Kasumi-1 (cell line): ENCODE results near the gene TACO1.

Experiments
- DNase-seq, 2 experiments: peaks; one replicate each; lab custom pipeline; 2025; lab: John Stamatoyannopoulos, UW

The TACO1 gene

GRCh38 chr17:63600569-63601438 is at the start of gene TACO1:
Gene TACO1, plus strand, starts transcription at chr17:63600895. Its CDS starts 189 bp downstream, at chr17:63601084.
- DNase-seq: peak; percentile 92 to 96

DNA sequence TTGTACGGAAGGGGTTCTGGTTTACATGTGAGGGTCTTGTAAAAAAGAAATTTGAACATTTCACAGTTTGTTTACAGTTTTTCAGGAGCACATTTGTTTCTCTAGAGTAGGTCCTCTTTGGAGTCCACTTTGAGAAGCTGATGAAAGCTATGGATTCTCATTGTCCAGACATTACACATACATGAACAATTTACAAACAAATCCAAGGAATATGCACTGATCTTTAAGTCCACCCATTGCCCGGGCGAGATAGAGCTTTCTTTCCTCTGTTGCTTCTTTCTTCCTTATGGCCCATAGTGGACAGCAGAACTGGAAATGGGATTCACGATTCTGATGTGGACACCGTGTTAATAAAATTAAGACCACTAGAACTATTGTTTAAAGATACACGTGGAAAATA is 48.5 kb upstream of the TACO1 start:
- no peak for DNase-seq

DNA sequence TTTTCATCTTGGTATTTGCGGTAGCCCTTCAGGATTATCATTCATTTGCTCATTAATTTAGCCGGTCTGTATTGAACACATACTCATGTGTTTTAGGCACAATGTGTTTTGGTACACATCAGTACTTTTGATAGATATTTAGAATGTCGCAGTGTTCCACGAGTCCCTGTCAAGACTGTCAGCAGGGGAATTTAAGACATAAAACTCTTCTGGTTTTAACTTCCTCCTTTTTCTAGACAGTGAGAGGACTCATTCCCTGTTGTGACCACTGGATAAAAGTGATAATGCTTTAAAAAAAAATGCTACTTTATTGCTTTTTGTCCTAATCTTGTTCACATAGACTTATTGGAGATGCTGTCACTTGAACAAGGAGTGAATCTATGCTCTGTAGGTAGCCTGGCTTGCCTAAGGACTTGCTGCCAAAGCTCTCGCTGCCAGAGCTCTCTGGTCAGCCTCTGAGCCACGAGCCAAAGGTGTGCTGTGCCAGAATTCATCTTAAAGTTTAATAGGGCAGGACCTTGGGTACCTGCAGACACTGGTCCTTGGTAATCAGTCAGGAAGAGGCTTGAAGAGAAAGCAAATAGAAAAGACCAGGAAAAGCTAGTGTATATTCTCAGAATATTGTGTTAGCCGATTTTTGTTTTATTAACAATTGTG is 45.1 kb upstream of the TACO1 start:
- DNase-seq: peak; percentile 72 to 79

DNA sequence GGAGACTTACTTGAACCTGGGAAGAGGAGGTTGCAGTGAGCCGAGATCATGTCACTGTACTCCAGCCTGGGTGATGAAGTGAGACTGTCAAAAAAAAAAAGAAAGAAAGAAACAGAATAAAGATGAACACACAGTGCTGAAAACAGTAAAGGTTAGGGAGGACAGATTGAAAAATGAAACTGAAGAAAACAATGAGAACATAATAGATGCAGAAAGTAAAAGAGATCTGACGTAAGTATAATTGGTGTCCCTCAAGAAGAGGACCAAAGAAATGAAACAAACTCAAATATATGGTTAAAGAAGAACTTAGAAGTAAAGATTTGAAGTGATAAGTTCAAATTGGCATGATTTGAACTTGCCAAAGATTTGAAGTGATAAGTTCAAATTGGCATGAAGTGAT is 43.3 kb upstream of the TACO1 start:
- DNase-seq: no peak

DNA sequence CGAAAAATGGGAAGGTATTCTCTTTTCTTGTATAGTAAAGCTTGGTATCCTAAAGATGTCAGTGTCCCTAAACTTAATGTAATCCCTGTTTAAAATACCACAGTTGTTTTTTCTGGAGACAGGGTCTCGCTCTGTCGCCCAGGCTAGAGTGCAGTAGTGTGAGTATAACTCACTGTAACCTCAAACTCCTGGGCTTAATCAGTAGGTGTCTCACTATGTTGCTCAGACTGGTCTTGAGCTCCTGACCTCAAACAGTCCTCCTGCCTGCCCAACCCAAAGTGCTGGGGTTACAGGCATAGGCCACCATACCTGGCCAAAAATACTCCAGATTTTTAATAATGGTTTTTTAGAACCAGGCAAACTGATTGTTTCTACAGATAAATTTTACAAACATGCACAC is 42.3 kb upstream of the TACO1 start:
- DNase-seq: no peak

- no peak for DNase-seq
These were observed 38.9 kb upstream of the TACO1 start for GRCh38 chr17:63561819-63562218.

GRCh38 chr17:63563339-63563738 is 37.4 kb upstream of the TACO1 start:
- DNase-seq: no peak

GRCh38 chr17:63564562-63564961 is 36.1 kb upstream of the TACO1 start:
- no peak for DNase-seq

DNA sequence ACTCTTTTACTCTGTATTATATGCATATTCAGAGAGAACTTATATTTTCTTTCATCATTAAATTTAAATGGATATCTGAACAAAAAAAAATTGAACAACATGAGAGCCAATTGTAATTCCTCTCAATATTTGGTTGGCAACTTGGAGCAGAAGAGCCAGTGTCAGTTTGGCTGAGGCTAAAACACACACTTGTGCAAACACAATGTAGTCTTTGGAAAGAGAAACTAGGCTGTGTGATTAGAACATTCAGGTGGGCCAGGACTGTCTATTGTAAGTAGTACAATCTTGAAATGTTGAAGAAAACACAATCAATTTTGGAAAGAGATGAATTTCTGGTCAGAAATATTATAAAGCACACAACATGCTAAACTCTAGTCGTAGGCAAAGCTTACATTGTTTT is 33.5 kb upstream of the TACO1 start:
- DNase-seq: no peak

DNA sequence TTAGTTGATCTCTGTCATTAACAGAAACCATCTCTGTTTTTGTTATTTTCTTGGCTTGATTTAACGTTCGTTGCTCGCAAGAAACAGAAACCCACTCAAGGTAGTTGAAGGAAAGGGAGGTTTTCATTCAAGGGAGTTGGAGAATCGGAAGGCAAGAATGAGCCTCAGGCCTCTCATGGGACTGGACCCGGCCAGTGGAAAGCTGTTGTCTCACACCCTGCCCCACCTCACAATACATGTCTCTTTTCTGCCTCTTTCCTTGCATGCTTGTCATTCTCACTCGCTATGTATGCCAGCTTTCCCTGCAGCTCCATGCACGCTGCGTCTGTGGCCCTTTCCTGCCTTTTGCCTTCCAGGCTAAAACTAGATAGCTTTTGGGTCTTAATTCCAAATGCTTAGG is 32.1 kb upstream of the TACO1 start:
- DNase-seq: no peak

DNA sequence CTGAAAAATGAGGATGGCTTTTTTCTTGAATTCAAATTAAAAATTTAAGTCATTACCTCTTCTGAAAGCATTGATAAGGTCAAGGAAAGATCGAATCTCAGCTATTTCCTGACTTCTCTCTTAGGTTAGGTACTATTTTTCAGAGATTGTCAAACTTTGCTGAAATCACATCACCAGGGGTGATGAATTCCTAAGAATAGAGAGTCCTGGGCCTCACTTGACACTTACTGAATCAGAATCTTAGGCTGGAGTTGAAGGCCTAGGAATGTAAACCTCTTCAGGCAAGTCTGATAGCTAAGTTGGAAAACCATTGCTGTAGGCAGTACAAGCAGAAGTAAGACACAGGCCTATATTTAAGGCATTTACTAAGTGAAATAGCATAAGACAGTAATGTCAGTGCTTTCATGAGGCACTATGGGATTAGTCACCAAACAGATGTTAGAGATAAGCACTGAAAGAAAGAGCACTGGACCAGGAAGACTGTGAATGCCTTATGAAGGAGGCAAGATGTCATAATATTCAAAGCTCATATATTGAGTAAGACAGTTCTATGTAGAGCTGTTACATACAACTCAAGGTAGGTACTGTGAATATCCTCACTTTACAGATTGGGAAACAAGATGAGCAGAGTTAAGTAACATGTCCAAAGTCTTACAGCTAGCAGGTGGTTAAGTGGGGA is 28.9 kb upstream of the TACO1 start:
- DNase-seq: no peak

DNA sequence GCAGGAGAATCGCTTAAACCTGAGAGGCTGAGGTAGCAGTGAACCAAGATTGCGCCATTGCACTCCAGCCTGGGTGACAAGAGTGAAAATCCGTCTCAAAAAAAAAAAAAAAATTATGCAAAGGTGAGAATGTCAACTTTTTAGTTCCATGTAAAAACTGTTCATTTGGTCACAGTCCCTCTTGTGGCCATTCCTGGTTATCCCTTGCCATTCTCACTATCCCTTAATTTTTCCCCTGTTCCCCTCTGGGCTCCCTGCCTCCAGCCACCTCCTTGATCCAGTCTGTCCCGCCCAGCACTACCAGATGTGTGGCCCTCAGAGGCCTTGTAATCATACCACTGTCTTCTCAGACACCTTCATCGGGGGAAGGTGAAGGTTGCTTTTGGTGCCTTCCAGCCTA is 27.1 kb upstream of the TACO1 start:
- peak in 1 of 2 experiments; percentile 20 for DNase-seq

- no peak for DNase-seq
These were observed 22.5 kb upstream of the TACO1 start for GRCh38 chr17:63578027-63578768.

DNA sequence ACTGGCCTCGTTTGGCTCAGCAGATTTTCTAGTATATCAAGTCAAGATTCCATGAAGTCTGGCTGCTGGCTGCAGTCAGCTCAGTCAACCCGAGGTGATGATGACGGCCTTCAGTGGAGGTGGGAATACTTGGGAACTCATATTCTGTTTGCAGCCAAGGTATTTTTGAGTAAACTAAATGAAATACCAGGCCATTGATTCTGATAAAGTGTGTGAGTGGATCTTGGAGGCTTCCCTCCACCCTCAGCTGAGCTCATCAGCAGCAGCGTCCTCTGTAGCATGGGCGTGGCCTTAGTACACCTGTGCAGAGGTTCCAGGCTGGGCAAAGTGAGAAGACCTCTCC is 22.0 kb upstream of the TACO1 start:
- DNase-seq: no peak

DNA sequence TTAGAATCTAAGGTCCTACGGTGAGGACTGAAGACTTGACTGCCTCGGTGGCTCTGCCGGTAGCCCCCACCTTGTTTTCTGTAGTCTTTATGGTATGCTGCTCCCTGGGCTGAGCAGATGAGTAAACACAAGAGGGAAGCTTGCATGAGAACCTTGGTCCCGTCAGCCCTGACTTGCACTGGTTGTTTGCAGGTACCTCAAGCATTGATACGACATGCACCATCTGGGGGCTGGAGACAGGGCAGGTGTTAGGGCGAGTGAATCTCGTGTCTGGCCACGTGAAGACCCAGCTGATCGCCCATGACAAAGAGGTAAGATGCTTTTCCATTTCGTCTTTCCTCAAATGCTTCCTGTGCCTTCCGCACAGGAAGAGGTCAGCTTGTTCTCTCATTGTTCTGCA is 21.1 kb upstream of the TACO1 start:
- no peak for DNase-seq

DNA sequence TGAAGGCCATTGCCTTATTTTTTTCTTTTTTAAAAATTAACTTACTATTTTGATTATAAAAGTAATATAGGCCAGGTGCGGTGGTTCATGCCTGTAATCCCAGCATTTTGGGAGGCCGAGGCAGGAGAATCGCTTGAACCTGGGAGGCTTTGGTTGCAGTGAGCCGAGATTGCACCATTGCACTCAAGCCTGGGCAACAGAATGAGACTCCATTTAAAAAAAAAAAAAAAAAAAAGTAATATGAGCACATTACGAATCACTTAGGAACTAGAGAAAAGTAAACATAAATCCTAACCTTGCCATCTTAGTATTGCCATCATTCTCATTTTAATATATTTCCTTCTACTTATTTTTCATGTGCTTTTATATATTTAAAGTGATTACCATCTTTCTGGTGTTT is 12.9 kb upstream of the TACO1 start:
- DNase-seq: no peak

DNA sequence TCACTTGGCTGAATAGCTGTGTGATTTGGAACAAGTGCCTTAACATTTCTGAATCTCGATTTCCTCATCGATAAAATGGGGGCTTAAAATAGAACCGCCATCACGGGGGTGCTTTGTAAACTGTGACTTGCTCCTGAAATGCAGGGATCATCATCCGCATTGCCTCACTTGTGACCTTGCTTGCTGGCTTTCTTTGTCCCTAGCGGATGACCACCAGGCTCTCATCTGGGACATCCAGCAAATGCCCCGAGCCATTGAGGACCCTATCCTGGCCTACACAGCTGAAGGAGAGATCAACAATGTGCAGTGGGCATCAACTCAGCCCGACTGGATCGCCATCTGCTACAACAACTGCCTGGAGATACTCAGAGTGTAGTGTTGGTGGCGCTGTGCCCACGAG is 11.9 kb upstream of the TACO1 start:
- no peak for DNase-seq

DNA sequence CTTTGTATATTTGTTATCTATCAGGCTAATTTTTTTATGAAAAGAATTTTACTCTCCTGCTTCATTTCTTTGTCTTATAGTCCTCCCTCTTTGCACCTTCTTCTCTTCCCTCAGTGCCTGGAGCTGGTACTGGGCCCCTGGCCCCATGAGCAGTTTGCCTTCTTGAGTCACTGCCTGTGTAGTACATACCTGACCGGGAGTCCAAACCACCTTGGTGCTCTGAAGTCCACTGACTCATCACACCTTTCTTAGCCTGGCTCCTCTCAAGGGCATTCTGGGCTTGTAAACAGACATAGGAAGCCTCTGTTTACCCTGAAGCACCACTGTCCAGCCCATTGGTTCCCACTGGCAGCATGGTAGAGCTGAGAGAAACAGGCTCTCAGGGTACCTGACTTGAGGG is 11.0 kb upstream of the TACO1 start:
- DNase-seq: no peak

DNA sequence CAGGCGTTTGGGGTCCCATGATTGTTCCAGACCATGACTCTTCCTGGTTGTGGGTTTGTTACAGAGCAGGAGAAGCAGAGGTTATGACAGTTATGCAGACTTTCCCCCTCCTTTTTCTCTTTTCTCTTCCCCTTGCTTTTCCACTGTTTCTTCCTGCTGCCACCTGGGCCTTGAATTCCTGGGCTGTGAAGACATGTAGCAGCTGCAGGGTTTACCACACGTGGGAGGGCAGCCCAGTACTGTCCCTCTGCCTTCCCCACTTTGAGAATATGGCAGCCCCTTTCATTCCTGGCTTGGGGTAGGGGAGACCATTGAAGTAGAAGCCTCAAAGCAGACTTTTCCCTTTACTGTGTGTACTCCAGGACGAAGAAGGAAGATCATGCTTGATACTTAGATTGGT is 7.9 kb upstream of the TACO1 start:
- no peak for DNase-seq

- DNase-seq: no peak
These were observed 5.6 kb upstream of the TACO1 start for GRCh38 chr17:63595132-63595531.

- no peak for DNase-seq
These were observed 3.7 kb upstream of the TACO1 start for GRCh38 chr17:63596856-63597586.

DNA sequence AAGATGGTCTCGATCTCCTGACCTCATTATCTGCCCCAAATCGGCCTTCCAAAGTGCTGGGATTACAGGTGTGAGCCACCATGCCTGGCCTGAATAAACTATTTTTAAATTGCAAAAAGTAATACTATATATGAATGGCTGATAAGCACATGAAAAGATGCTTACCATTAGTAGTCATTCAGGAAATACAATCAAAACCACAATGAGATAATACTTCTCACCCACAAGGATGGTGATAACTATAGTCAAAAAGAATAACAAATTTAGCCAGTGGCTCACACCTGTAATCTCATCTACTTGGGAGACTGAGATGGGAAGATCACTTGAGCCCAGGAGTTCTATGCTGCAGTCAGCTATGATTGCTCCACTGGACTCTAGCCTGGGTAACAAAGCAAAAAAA is 2.4 kb upstream of the TACO1 start:
- DNase-seq: no peak
